Stimulated activated CD4-positive, alpha-beta T cell treated with anti-CD3 and anti-CD28 coated beads, TNF-alpha, amount 100 ng/mL, for 4 hours (primary cell): ENCODE data around the gene CFAP69.
A peak's percentile ranks its signal among the peaks of the same experiment; 100 is the strongest.
"Not testable (repeated sequence)": the region's sequence is repeated elsewhere in the genome, so short reads cannot be mapped to it uniquely, and the experiment has no call there.

Experiments
- DNase-seq, 3 experiments: peaks; one replicate each; pipeline ENCODE4 v3.0.0-alpha.2; 2020; ENCODE audit warnings: low read depth in 3 of 3

Gene CFAP69

GRCh38 chr7:90337106-90337505, 92.1 kb downstream of the CFAP69 start:
- DNase-seq: no peak

- DNase-seq: no peak
Measured at GRCh38 chr7:90345016-90345415, 100.0 kb downstream of the CFAP69 start.

- no peak for DNase-seq
Measured at GRCh38 chr7:90345595-90346335, 100.8 kb downstream of the CFAP69 start.

- DNase-seq: peak; percentile 92 to 94 (median 92)
Measured at GRCh38 chr7:90346336-90347125, 101.6 kb downstream of the CFAP69 start, which contains the start of gene GTPBP10. Gene GTPBP10, plus strand, starts transcription at chr7:90346716. Its CDS starts 26 bp downstream, at chr7:90346742.

- no peak for DNase-seq
Measured at GRCh38 chr7:90347759-90348158, 102.8 kb downstream of the CFAP69 start.

GRCh38 chr7:90349305-90349704, 104.3 kb downstream of the CFAP69 start:
- no peak for DNase-seq

GRCh38 chr7:90350032-90350431, 105.1 kb downstream of the CFAP69 start:
- not testable (repeated sequence) for DNase-seq

- DNase-seq: no peak
Measured at GRCh38 chr7:90351987-90352386, 107.0 kb downstream of the CFAP69 start.
